OCI-LY7 (cell line): ENCODE measurements around the gene SLC25A21. TPM values are rescaled to one million over a fixed set of nuclear protein-coding genes. Genes with fewer than 3 reads are reported as not detected.

ENCODE experiments used
- BruUV-seq: library from RNA; stranded (reverse); fragments of 400-500 nt; replicated peaks from 2 replicates; lab custom pipeline; 2021; lab: Mats Ljungman, UMichigan
- CTCF ChIA-PET: fragments of 300-600 bp; sonication (Branson Sonifier 250); formaldehyde crosslinking; loops from one replicate; lab custom pipeline; 2022; ENCODE audit warnings: antibody characterized with exemption; ENCODE audit not compliant: unreplicated experiment; lab: Charles Lee
- POLR2A ChIA-PET: fragments of 300-600 bp; sonication (Branson Sonifier 250); formaldehyde crosslinking; loops from one replicate; lab custom pipeline; 2022; ENCODE audit warnings: antibody characterized with exemption; lab: Charles Lee
- DNase-seq: peaks from one replicate; pipeline ENCODE4 v3.0.0-alpha.2; 2015; ENCODE audit warnings: low spot score
- H2AFZ ChIP-seq: fragments of 200-600 bp; sonication (generic), shearing (Covaris generic); 2 replicates; pipeline ENCODE4 v1.6.1; 2014; ENCODE audit warnings: mild to moderate bottlenecking, antibody characterized with exemption, low read length, moderate library complexity
- H3K27ac ChIP-seq: fragments of 200-600 bp; sonication (generic); 2 replicates; pipeline ENCODE4 v1.5.1; 2014; ENCODE audit warnings: mixed run types, low read depth, mild to moderate bottlenecking, moderate library complexity, low read length, inconsistent platforms; ENCODE audit not compliant: poor library complexity, severe bottlenecking
- H3K36me3 ChIP-seq: fragments of 200-600 bp; sonication (generic); 2 replicates; pipeline ENCODE4 v1.6.1; 2014; ENCODE audit warnings: mild to moderate bottlenecking, antibody characterized with exemption, low read length, moderate library complexity, mixed read lengths; ENCODE audit not compliant: insufficient read depth
- H3K4me1 ChIP-seq: fragments of 200-600 bp; sonication (generic); 2 replicates; pipeline ENCODE4 v1.5.1; 2014; ENCODE audit warnings: mild to moderate bottlenecking, low read length; ENCODE audit not compliant: insufficient read depth, poor library complexity, severe bottlenecking
- H3K4me2 ChIP-seq: fragments of 200-600 bp; sonication (generic); 2 replicates; pipeline ENCODE4 v1.6.1; 2014; ENCODE audit warnings: mild to moderate bottlenecking, low read length
- H3K4me3 ChIP-seq: fragments of 200-600 bp; sonication (generic); 2 replicates; pipeline ENCODE4 v1.5.1; 2014; ENCODE audit warnings: mild to moderate bottlenecking, low read depth, low read length; ENCODE audit not compliant: poor library complexity, severe bottlenecking
- H3K79me2 ChIP-seq: fragments of 200-600 bp; sonication (generic); 2 replicates; pipeline ENCODE4 v1.6.1; 2016; ENCODE audit warnings: low read depth, mild to moderate bottlenecking, low read length, moderate library complexity, mixed read lengths; ENCODE audit not compliant: insufficient read depth
- H3K9me2 ChIP-seq: fragments of 200-600 bp; sonication (generic); 2 replicates; pipeline ENCODE4 v1.6.1; 2016; ENCODE audit warnings: mild to moderate bottlenecking, low read length, mixed read lengths; ENCODE audit not compliant: insufficient read depth
- H3K9me3 ChIP-seq: fragments of 200-600 bp; sonication (generic); 2 replicates; pipeline ENCODE4 v1.6.1; 2014; ENCODE audit warnings: mild to moderate bottlenecking, mixed run types, low read length, mixed read lengths
- H4K20me1 ChIP-seq: fragments of 200-600 bp; sonication (generic); 2 replicates; pipeline ENCODE4 v1.6.1; 2014; ENCODE audit warnings: mild to moderate bottlenecking, antibody characterized with exemption, low read length, moderate library complexity, mixed read lengths; ENCODE audit not compliant: insufficient read depth
- CTCF ChIP-seq: fragments of 200-600 bp; sonication (generic); conservative IDR thresholded peaks from 2 replicates; pipeline ENCODE4 v1.5.1; 2014; ENCODE audit warnings: mild to moderate bottlenecking, antibody characterized with exemption, low read length, moderate library complexity, mixed read lengths
- EZH2phosphoT487 ChIP-seq: fragments of 200-600 bp; sonication (generic); IDR thresholded peaks from 2 replicates; pipeline ENCODE4 v1.6.1; 2018; ENCODE audit warnings: low read depth, borderline replicate concordance, mild to moderate bottlenecking, mixed run types, antibody characterized with exemption, low read length, moderate library complexity, mixed read lengths
- intact Hi-C: fragments of 100-400 bp; cut with micrococcal nuclease; formaldehyde crosslinking; loops from one replicate; pipeline ENCODE4 v1.10.0; 2022; ENCODE audit not compliant: unreplicated experiment
- total RNA-seq, 2 experiments: library from RNA; depleted of rRNA in 1 of 2; stranded (reverse); fragments of >200 nt in 1 of 2; shearing (Covaris generic) in 1 of 2; gene quantifications; 2 replicates each; pipeline ENCODE4 v1.2.3, GENCODE V29; 2014 to 2022

SLC25A21 gene
- total RNA-seq, 2 experiments from 2014 or later = not detected

GRCh38 chr14:36870776-36871175 is 301.6 kb downstream of the SLC25A21 start:
- CTCF ChIA-PET = no interaction called here
- H3K4me1 ChIP-seq = no peaks in the 10 kb centered on the region
- no peak overlapping the region for H3K27ac ChIP-seq

GRCh38 chr14:36869125-36869524 is 303.3 kb downstream of the SLC25A21 start:
- no peaks in the 10 kb centered on the region for H3K36me3 ChIP-seq
- no peak overlapping the region for H3K4me2 ChIP-seq
- CTCF ChIA-PET = no interaction called here
- no peak for DNase-seq
- no peaks in the 10 kb centered on the region for H3K4me1 ChIP-seq
- H3K4me3 ChIP-seq = no peak overlapping the region
- H3K79me2 ChIP-seq = no peaks in the 10 kb centered on the region
- no peaks in the 10 kb centered on the region for H3K9me2 ChIP-seq
- no peak overlapping the region for H2AFZ ChIP-seq
- intact Hi-C loops = no loop called here
- no peak overlapping the region for H3K27ac ChIP-seq
- no peaks in the 10 kb centered on the region for H4K20me1 ChIP-seq
- BruUV-seq = no TSS peak
- POLR2A ChIA-PET = no interaction called here
- no peak for TF ChIP-seq CTCF
- no peak for TF ChIP-seq EZH2phosphoT487
- H3K9me3 ChIP-seq = no peaks in the 10 kb centered on the region

More at GRCh38 chr14:36870776-36871175, 301.6 kb downstream of the SLC25A21 start:
- Histone ChIP-seq H3K9me2 (no peaks in the 10 kb centered on the region), H3K36me3 (no peaks in the 10 kb centered on the region), H3K4me3 (no peak overlapping the region), H2AFZ (no peak overlapping the region), H3K4me2 (no peak overlapping the region), H3K9me3 (no peaks in the 10 kb centered on the region), H3K79me2 (no peaks in the 10 kb centered on the region), H4K20me1 (no peaks in the 10 kb centered on the region)
- POLR2A ChIA-PET = no interaction called here
- intact Hi-C loops = no loop called here
- DNase-seq = no peak
- BruUV-seq = no TSS peak
- TF ChIP-seq EZH2phosphoT487 = no peak
- no peak for TF ChIP-seq CTCF

GRCh38 chr14:36866867-36867266 is 305.5 kb downstream of the SLC25A21 start:
- Histone ChIP-seq H3K4me2 (no peak overlapping the region), H3K4me1 (no peaks in the 10 kb centered on the region), H3K27ac (no peak overlapping the region), H3K9me2 (no peaks in the 10 kb centered on the region), H3K36me3 (no peaks in the 10 kb centered on the region), H3K4me3 (no peak overlapping the region), H4K20me1 (no peaks in the 10 kb centered on the region), H3K79me2 (no peaks in the 10 kb centered on the region), H2AFZ (no peak overlapping the region), H3K9me3 (no peaks in the 10 kb centered on the region)
- ChIA-PET POLR2A (no interaction called here), CTCF (no interaction called here)
- no peak for TF ChIP-seq CTCF
- TF ChIP-seq EZH2phosphoT487 = no peak
- no TSS peak for BruUV-seq
- DNase-seq = no peak
- intact Hi-C loops = no loop called here
